HL-60/S4 (cell line): Measurements from ENCODE around the gene CLK2.
"Not testable (repeated sequence)": the region's sequence is repeated elsewhere in the genome, so short reads cannot be mapped to it uniquely, and the experiment has no call there.

Experiments used
- in situ Hi-C: fragments of 300-500 bp; cut with MboI; formaldehyde crosslinking; loops from 2 replicates; pipeline ENCODE4 v1.14.3; 2022; ENCODE audit warnings: low sequenced_read_pairs

Gene CLK2

DNA sequence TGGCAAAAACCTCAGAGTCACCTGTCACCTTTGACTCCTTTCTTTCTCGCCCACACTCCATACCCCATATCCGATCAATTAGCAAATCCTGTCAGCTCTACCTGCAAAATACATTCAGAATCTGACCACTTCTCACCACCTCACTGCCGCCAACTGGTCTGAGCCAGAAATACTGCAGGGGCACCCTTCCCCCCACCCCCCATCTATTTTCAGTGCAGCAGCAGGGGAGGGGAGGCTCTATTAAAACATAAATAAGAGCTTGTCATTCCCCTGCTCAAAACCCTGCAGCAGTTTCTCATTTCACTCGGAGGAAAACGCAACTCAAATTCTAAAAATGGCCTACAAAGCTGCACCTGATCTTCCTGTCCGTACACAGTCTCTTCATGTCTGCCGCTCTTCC lies 24.1 kb upstream of the CLK2 start:
- in situ Hi-C loops = no loop called here

DNA sequence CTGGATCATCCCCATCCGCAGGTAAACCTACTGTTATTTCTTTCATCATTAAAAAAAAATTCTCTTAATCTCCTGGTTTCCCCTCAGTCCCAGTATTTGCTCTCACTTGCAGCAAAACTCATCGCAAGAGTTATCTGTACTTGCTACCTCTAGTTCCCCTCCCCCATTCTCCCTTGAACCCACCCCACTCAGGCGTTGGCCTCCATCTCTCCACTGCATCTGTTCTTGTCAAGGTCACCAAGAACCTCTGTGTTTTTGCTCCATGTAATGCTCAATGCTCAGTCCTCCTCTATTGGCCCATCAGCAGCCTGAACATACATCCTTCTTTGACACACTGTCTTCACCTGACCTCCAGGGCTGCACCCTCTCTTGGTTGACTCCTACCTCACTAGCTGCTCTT lies 23.4 kb upstream of the CLK2 start:
- in situ Hi-C loops = no loop called here

DNA sequence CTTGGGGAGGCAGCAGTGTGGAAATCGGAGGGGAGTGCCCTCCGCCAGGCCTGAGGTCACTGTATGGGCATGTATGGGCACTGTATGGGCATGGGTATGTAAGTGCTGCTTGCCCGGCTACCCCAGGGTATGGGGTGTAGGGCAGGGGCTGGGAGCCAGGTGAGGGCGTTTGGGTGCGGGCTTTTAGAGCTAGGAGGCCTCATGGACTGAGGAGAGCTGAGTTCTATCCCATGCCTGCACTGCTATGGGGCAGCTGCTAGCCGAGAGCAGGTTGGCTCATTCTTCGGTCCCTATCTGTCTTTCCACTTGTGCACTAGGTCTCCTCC lies 22.6 kb upstream of the CLK2 start:
- in situ Hi-C loops = no loop called here

DNA sequence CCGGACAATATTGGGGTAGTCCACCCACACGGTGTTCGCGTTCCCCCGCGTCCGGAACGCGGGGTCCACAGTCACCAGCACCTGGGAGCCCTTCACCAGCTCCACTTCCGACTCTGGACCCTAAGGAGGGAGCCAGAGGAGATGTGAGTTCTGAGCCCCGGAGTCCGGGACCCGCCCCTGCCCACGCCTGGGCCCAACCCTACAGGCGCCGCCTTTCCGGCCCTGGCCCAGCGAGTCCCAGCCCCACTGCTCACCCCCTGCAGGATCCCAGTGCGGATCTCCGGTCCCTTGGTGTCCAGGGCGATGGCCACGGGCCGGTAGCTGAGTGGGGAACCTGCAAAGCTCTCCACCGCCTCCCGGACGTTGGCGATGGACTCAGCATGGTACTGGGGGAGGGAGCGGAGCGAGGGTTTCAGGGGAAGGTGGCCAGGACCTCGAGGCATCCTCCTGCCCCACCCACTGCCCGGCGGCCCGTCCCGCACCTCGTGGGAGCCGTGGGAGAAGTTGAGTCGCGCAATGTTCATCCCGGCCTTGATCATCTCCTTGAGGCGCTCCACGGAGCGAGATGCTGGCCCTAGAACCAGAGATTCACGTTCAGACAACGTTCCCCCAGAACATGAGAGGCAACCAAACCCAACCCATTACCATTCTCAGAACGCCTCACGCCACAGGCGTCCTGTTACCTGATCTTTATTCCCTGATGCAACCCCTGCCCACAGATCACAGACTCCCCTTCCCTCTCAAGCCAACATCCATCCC lies 22.1 kb upstream of the CLK2 start:
- in situ Hi-C loops = no loop called here

DNA sequence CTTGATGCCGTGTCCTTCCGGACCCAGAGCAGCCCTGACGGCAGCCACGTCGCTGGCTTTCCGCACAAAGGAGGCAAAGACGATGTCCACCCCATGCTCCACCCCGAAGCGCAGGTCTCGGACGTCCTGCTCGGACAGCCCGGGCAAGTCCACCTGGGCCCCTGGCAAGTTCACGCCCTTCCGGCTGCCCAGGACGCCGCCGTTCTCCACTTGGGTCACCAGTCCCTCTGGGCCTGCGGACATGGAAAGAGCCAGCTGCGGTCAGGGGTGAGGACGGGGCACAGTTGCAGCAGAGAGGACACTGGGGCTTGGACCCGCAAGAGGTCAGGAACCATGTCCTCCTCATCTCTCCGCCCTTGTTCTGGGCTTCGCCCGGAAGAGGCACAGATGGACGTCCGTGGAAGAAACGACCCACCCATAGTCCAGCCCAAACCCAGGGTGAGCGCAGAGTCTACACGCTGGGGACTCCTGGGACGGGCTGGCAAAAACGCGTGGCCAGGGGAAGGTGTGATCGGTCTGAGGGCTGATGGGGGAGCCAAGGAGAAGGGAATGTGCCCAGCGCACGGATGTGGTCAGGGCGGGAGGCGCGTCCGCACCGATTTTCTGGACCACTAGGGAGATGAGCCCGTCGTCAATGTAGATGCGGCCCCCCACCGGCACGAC lies 21.3 kb upstream of the CLK2 start:
- in situ Hi-C loops = no loop called here

DNA sequence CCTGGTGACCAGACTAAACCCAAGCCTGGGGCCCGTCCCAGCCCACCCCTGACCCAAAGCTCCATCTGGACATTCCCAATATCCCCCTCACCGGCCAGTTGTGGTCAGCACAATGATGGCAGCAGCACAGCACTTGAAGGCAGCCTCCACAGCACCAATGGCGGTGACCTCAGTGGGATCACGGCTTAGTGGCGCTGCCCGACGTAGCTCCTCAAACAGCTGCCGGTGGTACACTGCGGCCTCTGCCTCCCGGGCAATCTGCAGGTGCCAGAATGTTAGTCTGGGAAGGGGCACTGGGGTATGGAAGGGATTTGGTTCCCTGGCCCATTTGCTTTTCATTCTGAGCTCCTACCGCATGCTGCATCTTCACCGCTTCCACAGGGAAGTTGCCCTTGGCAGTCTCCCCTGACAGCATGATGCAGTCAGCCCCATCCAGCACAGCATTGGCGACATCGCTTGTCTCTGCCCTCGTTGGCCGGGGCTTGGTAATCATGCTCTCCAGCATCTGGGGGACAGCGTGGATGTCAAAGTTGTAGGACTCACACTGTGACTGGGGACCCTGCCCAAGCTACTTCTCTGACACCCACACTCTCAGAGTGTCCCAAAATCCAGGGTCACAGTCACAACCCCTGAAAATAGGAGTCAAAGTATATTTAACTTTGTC lies 19.9 kb upstream of the CLK2 start:
- in situ Hi-C loops = no loop called here

DNA sequence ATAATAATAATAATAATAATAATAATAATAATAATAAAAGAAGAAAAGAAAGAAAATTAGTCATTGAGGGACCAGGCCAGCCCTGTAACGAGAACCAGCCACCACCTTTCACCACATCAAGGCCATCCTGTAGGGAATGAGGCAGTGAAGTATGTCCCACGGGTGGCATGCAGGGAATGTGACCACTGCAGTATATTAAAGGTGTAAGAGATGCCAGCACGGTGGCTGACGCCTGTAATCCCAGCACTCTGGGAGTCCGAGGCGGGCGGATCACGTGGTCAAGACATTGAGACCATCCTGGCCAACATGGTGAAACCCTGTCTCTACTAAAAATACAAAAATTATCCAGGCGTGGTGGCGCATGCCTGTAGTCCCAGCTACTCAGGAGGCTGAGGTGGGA lies 17.7 kb upstream of the CLK2 start:
- in situ Hi-C loops = not testable (repeated sequence)

DNA sequence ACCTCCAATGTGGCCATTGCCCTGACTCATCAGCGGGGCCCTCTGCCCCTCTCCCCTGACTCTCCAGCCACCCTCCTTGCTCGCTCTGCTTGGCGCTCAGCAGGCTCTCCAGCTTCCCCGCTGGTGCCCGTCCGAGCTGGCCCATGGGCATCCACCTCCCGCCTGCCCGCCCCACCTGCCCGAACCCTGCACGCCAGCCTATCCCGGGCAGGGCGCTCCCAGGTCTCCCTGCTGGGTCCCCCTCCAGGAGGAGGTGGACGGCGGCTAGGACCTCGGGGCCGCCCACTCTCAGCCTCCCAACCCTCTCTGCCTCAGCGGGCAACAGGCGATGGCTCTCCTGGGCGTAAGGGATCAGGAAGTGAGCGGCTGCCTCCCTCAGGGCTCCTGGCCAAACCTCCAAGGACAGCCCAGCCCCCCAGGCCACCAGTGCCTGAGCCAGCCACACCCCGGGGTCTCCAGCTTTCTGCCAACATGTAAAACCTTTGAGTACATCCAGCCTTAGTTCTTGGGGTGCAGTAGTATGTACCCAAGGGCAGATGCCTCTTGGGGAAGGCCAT lies 14.8 kb upstream of the CLK2 start:
- in situ Hi-C loops = no loop called here

DNA sequence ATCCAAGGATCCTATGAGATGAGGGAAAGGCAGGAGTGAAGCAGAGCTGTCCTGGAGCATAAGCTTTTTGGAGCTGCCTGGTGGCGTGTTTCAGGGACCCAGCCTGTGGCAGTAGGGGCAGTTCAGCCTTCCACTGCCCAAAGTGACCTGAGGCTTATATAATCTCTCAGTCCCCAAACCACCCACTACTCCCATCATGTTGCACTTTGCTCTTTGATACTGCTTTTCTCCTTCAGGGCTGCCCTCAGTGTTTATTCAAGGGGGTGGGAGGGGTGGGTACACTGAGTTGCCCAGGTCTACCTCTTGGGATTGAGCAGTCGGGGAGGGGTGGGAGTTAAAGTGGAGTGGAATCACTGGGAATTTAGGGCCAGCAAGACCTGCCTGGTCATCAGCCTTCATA lies 13.2 kb upstream of the CLK2 start:
- in situ Hi-C loops = no loop called here

DNA sequence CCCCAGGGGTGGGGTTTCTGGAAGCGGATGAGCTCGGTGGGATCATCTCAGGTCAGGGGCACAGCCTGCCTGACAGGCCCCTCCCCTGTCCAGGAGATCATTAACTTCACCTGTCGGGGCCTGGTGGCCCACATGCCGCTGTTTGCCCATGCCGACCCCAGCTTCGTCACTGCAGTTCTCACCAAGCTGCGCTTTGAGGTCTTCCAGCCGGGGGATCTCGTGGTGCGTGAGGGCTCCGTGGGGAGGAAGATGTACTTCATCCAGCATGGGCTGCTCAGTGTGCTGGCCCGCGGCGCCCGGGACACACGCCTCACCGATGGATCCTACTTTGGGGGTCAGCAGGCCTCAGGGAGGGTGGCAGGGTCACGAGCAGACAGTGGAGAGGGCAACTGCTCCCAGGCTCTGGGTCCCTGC lies 12.3 kb upstream of the CLK2 start:
- in situ Hi-C loops = no loop called here

DNA sequence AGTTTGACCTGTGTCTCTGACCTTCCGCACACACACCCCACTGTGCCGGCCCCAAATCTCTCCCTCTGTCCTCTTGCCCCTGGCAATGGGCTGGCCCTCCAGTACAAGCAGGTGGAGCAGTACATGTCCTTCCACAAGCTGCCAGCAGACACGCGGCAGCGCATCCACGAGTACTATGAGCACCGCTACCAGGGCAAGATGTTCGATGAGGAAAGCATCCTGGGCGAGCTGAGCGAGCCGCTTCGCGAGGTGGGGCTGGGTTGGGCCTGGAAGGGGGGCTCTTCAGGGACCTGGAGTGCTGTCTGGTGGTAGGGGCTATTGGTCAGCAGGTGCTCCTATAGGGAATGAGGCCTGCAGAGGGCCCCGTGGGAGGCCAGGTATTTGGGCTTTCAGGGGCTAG lies 11.8 kb upstream of the CLK2 start:
- in situ Hi-C loops = no loop called here

DNA sequence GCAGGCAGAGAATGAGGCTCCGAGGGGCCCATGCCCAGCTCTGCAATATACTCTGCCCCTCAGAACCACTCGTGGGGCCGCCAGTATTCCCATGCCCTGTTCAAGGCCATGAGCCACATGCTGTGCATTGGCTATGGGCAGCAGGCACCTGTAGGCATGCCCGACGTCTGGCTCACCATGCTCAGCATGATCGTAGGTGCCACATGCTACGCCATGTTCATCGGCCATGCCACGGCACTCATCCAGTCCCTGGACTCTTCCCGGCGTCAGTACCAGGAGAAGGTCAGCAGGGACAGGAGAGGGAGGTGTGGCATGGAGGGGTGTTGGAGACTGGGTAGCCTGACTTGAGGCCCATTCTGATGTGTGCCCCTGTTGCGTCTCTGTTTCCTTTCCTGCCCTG lies 11.2 kb upstream of the CLK2 start:
- in situ Hi-C loops = no loop called here

DNA sequence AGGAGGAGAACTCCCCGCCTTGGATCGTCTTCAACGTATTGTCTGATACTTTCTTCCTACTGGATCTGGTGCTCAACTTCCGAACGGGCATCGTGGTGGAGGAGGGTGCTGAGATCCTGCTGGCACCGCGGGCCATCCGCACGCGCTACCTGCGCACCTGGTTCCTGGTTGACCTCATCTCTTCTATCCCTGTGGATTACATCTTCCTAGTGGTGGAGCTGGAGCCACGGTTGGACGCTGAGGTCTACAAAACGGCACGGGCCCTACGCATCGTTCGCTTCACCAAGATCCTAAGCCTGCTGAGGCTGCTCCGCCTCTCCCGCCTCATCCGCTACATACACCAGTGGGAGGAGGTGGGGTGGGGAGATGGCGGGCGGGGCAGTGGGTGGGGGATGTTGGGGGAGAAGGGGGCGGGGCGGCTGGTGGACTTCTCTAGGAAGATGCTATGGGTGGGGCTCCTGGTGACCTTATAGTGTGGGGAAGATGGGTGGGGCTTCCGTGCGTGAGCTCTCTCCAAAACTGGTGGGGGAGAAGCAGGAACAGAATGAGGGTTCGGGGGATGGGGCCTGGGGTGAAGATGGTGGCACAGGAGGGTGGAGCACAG lies 9.3 kb upstream of the CLK2 start:
- in situ Hi-C loops = no loop called here

DNA sequence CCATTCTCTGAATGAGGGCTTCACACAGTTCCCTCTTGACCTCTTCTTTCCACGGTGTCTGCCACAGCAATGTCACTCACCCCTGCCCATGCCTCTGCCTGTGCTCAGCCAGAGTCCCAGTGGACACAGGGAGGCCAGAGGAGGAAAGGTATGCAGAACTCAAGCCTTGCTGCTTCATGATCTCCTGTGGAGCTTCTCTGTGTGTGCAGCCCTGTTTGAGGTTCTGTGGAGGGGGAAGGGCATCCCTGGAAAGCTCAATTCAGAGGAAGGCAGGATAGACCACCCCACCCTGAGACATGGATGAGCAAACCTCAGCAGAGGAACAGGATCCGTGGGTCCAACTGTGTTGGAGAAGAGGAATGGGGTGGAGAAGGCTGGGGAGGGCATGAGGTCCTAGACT lies 6.0 kb upstream of the CLK2 start:
- in situ Hi-C loops = no loop called here

DNA sequence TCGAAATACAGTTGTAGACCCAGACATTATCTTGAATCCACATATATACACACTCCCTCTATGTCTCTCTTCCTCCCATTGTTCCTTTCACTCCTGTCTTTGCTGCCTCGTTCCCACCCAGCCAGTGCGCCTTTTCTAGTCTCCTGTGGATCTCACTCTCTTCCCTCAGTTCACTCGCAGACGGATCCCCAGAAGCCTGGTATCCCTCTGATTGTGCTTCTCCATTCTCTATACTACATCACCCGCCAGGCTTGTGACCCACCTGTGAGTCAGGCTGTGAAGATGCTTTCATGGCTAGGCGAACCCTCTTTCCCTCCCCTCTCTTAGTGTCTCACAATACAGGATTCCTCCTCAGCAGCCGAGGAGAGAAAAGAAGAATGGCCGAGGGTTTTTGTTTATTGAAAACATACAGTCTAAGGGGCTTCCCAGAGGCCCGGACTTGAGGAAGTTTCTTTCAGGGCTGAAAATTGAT lies 5.4 kb upstream of the CLK2 start:
- in situ Hi-C loops = no loop called here

DNA sequence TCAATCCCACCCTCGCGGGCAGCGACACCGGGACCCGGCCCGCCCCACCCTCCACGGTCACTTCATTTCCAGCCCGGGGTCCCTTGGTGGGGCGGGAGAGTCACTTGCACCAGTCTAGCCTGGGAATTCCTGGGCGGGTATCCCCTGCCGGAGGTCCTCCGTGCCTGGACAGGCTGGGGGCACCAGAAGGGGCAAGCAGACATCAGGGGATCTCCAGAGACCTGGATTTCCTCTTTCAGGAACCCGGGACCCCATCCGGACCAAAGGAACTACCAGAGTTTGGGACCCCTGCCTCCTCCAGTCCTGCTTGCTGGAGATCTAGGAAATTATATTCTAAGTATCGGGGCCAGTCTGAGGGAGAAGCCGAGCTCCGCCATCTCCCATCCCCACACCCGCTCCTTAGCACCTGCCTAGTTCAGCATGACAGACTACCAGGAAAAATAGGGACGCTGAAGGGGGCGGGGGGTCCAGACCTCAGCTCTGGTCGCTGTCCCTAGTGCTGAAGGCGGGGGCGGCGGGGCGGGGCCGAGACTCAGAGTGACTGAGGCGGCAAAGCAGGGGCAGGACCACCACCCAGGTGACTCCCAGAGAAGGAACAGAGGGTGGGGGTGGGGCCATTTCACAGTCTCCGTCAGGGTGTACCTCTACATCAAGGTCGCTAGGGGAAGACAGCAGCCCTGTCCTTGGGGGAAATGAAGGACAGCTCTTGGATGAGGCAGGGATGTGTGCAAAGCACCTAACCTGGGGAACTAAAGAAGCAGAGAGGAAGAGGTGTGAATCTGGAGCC lies 4.8 kb upstream of the CLK2 start:
- in situ Hi-C loops = no loop called here

DNA sequence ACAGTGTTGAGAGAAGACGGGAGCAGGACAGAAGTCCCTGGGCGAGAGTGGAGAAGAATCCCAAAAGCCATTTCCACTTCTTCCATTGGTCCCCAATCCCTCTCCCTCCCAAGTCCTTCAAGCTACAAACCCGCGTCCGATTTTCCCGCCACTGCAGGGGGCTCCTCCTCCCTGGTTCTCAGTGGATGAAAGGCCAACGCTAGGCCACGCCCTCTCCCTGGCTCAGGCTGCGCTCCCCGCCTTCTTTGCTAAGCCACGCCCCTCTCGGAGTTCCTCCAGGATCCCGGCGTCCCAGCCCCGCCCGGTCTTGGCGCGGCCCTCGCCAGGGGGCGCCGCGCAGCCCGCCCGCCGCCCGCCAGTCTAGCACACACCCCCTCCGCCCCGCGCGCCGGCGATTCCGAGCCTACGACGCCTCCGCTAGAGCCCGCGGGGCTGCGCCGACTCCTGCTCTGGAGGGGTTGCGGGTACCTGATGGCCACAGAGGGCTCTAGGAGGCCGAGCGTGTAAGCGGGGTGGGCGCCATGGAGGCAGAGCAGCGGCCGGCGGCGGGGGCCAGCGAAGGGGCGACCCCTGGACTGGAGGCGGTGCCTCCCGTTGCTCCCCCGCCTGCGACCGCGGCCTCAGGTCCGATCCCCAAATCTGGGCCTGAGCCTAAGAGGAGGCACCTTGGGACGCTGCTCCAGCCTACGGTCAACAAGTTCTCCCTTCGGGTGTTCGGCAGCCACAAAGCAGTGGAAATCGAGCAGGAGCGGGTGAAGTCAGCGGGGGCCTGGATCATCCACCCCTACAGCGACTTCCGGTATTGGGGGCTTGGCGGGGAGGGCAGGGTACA lies 4.0 kb upstream of the CLK2 start, which contains the start of gene HCN3:
Gene HCN3, plus strand, starts transcription at position 394 of the 832 bp plus-strand sequence. Its CDS starts 128 bp downstream, at position 522.
- in situ Hi-C loops = no loop called here

DNA sequence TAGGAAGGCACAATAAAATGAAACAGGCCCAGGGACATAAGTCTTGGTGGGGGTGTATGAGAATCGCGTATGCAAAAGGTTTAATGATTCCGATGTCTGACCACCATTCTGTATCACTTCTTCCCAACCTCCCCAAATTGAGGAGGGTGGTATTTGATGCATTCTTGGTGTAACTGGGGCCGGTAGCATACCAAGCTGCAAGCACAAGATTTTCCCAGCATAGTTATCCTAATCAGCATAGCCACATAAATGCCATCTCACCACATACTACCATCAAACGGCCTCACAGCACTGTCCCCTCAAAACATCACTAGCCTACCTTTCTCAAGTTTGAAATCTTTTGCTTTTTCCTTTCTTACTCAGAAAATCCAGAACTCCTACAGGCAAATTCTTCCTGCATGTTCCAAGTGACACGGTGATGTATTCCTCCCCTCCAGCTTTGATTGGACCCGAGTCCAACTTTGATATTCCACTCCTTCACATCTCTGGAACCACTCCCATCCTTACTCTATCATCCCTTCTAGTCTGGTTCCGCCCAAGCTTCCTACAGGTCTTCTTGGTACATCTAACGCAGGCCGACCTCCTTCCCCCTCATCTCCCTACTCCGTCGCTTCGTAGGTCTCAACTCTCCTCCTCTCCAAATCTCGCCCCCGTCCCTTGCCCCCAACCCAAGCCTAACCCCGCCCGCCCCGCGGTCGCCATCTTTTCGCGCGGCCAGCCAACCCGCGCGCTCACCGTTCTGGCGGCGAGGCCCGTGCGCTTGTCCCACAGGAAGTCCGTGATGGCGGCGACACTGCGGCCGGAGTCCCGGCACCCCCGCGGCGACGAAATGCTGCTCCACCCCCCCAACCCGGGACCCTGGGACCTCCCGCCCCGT lies 600 bp downstream of the CLK2 start:
- in situ Hi-C loops = no loop called here

DNA sequence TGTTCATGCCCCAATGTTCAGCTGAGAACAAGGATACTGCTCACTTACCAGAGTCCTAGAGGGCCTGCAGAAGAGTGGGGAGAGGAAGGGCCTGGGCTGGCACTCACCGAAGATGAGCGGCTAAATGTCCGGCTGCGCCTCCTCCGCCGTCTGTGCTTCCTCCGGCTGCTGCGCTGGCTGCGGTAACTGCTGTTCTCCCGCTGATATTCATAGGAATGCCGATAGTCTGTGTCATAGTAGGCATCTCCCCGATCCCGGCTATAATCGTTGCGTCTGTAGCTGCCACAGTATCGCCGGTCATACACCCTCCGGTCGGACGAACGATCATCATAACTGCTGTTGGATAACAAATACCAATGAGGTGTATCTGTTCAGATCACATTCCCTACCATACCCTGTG lies 3.9 kb downstream of the CLK2 start:
- in situ Hi-C loops = no loop called here
